Large intestine (tissue), 3 donors: ENCODE measurements around the gene PLEKHA6. TPM values are rescaled to one million over a fixed set of nuclear protein-coding genes. Genes with fewer than 3 reads are reported as not detected.
A peak's percentile ranks its signal among the peaks of the same experiment; 100 is the strongest.

Experiments
- DNase-seq, 2 donors: peaks; one replicate each; pipeline versions ENCODE4 v3.0.0 to v3.0.0-alpha.2; 2013
- H3K27ac ChIP-seq: one replicate; pipeline ENCODE4 v1.5.1; 2013; ENCODE audit warnings: low read length
- H3K27me3 ChIP-seq: 2 replicates; pipeline ENCODE4 v1.6.1; 2013; ENCODE audit warnings: low read length; ENCODE audit not compliant: control insufficient read depth, insufficient read depth
- H3K36me3 ChIP-seq: 2 replicates; pipeline ENCODE4 v1.6.1; 2013; ENCODE audit warnings: low read length; ENCODE audit not compliant: control insufficient read depth, insufficient read depth
- H3K4me1 ChIP-seq: one replicate; pipeline ENCODE4 v1.6.1; 2013; ENCODE audit warnings: low read length; ENCODE audit not compliant: control insufficient read depth, insufficient read depth
- H3K4me3 ChIP-seq: one replicate; pipeline ENCODE4 v1.5.1; 2013; ENCODE audit warnings: low read length
- H3K9me3 ChIP-seq: one replicate; pipeline ENCODE4 v1.6.1; 2013; ENCODE audit warnings: mild to moderate bottlenecking, low read depth, low read length, moderate library complexity; ENCODE audit not compliant: control insufficient read depth
- WGBS: methylation state at CpG from one replicate; pipeline ENCODE4 v1.1.5; 2013; ENCODE audit warnings: low lambda C conversion rate; ENCODE audit not compliant: insufficient coverage; 5-methylcytosine and 5-hydroxymethylcytosine counted together
- polyA plus RNA-seq: library from polyadenylated mRNA; unstranded; fragments of 120-200 nt; gene quantifications from one replicate; pipeline ENCODE4 v1.2.1, GENCODE V29; 2013

PLEKHA6 gene
- polyA plus RNA-seq, 1 donor = 59.3 TPM

DNA sequence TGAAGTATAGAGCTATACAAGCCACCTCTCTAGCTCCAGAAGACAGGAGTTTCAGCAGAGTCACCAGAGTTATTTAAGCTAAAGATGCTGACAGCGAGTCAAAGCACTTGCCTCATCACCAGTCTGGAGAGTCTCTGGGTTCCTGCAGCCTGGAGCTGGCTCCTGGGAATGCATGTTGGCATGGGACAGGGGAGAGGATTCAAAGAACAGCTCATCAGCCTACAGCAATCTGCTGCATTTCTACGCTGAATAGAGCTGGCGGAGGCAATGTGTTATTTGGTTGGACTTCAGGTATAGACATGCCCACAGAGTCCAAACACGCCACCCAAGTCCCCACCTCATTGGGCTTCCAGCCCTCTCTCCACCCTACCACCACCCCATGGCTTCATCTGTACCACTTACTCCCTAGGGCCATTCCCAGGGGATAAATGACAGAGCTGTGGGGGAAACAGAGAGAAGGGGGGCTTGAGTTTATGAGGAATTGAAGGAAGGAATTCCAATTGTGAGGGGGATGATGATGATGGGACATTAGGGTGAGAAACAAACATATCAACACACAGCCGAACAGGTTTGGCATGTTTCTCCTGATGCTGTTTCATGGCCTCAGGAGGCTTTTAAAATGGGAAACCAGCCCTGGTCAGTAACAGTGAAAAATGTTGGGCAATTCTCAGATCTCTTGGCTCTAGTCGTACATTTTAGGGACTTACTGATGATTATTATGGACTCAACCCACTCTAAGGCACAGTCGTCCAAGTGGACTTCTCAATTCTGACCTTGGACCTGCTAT is 58.4 kb downstream of the PLEKHA6 start:
- H3K27ac ChIP-seq = no peak overlapping the region
- peaks cover 30% of the 10 kb centered on the region for H3K4me1 ChIP-seq
- no peaks in the 10 kb centered on the region for H3K9me3 ChIP-seq
- no peak overlapping the region for H3K4me3 ChIP-seq
- WGBS = no CpG with 5 or more reads among the region's 7 CpGs
- no peaks in the 10 kb centered on the region for H3K27me3 ChIP-seq
- no peak for DNase-seq
- peaks cover 12% of the 10 kb centered on the region for H3K36me3 ChIP-seq

DNA sequence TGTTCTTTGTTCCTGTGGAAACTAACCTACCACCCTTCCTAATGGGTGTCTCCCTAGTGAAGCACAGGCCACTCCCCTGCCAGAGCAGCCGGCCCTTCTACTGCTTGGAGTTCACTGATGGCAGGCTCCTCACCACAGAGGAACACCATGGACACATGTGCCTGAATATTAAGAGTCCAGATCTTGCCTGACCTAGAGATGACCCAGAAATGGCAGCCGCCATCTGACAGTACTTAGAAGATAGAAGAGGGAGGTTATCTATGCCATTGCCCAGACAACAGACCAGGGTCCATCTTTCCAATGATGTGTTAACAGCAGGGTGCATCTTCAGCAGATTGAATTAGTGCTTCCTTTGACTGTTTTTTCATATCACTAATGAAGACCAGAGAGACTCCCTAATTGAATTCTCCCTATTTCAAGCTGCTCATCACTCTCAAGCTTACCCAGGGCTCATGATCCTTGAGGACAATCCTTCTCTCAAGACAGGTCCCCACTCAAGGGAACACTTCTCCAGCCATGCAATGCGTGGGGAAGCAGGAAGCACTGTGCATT is 59.8 kb downstream of the PLEKHA6 start:
- Histone ChIP-seq H3K4me1 (peaks cover 41% of the 10 kb centered on the region), H3K36me3 (peaks cover 12% of the 10 kb centered on the region), H3K9me3 (no peaks in the 10 kb centered on the region), H3K27ac (peak overlapping the region; percentile 66), H3K27me3 (no peaks in the 10 kb centered on the region), H3K4me3 (no peak overlapping the region)
- DNase-seq = no peak
- no CpG with 5 or more reads among the region's 3 CpGs for WGBS

DNA sequence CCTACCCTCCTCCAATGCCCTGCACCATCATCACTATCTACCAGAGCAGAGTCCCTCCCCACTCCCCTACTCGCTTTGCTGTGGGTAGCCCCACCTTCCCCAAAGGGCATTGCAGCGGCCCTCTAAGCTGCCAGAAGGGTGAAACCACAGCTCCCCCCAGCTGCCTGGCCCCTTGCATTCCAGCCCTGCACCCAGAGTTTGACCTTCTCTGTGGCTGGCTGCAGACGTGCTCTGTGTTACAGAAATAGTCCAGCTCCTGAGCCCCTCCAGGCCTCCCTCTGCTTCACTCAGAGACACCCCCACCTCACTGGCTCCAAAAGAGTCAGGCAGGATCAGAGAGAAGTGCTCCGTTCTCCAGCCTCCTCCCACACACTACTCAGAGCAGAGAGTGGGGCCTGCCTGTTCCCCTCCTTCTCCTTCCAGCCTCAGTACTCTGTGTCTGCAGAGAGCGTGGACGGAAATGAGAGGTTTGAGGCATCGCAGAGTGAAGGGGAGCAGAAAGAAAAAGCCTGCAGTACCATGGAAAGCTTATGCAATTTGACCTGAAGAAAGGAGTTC is 63.2 kb downstream of the PLEKHA6 start:
- H3K4me3 ChIP-seq = no peak overlapping the region
- no peaks in the 10 kb centered on the region for H3K9me3 ChIP-seq
- no peak for DNase-seq
- H3K4me1 ChIP-seq = peaks cover 41% of the 10 kb centered on the region
- WGBS = no CpG with 5 or more reads among the region's 7 CpGs
- H3K27me3 ChIP-seq = no peaks in the 10 kb centered on the region
- H3K27ac ChIP-seq = peak overlapping the region; percentile 46
- peaks cover 10% of the 10 kb centered on the region for H3K36me3 ChIP-seq

DNA sequence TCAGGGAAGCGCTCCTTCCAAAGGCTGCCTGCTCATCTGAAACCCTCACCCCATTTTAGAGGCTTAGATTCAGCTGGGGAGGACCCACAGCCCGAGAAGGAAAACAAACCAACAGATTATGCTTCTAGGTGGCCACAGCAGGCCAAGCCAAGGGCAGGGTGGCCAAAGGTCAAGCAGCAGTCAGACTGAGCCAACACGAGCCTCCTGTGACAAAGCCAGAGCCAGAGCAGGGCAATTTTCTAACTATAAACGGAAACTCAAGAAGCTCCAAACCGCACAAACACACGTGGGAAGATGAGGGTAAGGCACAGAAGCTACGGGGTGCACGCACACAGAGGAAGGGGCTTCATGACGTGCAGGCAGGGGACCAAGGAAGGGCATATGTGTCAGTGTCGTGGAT is 64.1 kb downstream of the PLEKHA6 start:
- Histone ChIP-seq H3K27me3 (no peaks in the 10 kb centered on the region), H3K4me1 (peaks cover 41% of the 10 kb centered on the region), H3K27ac (peak overlapping the region; percentile 46), H3K36me3 (peaks cover 4% of the 10 kb centered on the region), H3K9me3 (no peaks in the 10 kb centered on the region), H3K4me3 (no peak overlapping the region)
- DNase-seq = peak in 1 of 2 donors; percentile 61
- whole genome bisulfite sequencing = no CpG with 5 or more reads among the region's 10 CpGs

DNA sequence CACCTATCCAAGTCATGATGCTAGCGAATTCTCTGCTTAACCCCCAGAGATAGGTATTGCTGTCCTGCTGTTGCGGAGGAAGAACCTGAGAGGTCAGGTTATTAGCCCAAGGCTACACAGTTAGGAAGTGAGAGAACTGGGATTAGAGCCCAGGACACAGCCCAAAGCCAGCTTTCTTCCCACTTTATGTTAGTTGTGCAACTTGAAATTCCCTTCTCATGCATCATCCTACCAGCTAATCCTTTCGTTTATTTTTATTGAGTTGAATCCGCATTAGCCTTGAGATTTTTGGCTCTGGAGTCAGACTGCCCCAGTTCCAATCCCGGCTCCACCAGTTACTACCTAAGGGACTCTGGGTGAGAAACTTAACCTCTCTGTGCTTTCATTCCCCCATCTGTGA is 65.4 kb downstream of the PLEKHA6 start:
- no peaks in the 10 kb centered on the region for H3K9me3 ChIP-seq
- WGBS = 80% methylated on average over 1 of the region's 5 CpGs
- no peaks in the 10 kb centered on the region for H3K27me3 ChIP-seq
- H3K27ac ChIP-seq = peak overlapping the region; percentile 2
- H3K4me1 ChIP-seq = peaks cover 32% of the 10 kb centered on the region
- no peak for DNase-seq
- H3K36me3 ChIP-seq = peaks cover 4% of the 10 kb centered on the region
- H3K4me3 ChIP-seq = no peak overlapping the region

DNA sequence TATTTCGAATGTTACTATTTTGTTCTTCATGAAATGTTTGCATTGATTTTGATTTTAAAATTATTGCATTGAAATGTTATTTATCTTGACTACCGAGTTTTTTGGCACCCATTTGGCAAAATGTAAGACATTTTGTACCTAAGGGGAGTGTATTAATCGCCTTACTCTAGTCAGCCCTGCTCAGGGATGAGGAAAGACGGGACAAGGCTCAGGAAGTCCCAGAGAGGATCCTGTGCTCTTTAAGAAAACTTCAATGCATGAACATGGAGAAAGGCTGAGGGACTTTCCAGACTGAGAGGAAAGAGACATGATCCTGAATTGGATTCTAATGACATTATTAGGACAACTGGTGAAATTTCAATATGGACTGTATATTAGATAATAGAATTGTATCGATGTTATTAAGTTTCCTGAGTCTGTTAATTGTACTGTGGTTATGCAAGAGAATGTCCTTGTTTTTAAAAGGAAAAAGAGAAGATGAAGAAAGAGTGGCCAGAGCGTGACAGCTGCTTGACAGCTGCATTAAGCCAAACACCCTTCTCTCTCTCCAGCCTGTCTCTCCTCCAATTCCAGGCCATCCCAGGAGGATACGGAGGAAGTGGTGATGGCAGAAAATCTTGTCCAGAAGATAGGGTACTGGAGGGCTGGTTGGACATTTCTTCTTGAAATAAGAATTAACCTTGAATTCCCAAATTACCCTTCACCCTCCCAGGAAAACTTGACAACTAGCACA is 66.0 kb downstream of the PLEKHA6 start:
- no CpG with 5 or more reads among the region's 7 CpGs for WGBS
- peak overlapping the region; percentile 2 for H3K27ac ChIP-seq

DNA sequence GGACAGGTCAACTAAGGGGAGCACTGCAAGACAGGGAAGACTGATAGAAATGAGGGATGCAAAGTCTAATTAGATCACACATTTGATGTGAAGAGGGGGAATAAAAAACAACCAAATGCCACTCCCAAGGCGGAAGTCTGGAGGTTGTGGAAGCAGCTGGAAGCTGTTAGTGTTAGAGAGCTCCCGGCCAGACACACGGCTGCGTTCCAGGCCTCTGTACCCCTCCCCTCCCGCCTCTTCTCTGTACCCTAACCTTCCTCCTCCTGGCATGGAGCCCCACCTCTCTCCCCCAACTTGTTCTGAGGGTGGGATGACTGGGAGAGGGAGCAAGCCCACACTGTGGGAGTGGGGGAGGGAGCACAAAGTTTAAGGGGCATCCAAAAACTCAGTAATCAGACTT is 67.0 kb downstream of the PLEKHA6 start:
- no CpG with 5 or more reads among the region's 5 CpGs for WGBS
- Histone ChIP-seq H3K9me3 (no peaks in the 10 kb centered on the region), H3K27me3 (no peaks in the 10 kb centered on the region), H3K27ac (no peak overlapping the region), H3K4me1 (peaks cover 38% of the 10 kb centered on the region), H3K36me3 (peaks cover 2% of the 10 kb centered on the region), H3K4me3 (no peak overlapping the region)
- DNase-seq = no peak

More for the DNA sequence above, 66.0 kb downstream of the PLEKHA6 start:
- Histone ChIP-seq H3K4me3 (no peak overlapping the region), H3K36me3 (peaks cover 4% of the 10 kb centered on the region), H3K27me3 (no peaks in the 10 kb centered on the region), H3K9me3 (no peaks in the 10 kb centered on the region), H3K4me1 (peaks cover 32% of the 10 kb centered on the region)
- no peak for DNase-seq

DNA sequence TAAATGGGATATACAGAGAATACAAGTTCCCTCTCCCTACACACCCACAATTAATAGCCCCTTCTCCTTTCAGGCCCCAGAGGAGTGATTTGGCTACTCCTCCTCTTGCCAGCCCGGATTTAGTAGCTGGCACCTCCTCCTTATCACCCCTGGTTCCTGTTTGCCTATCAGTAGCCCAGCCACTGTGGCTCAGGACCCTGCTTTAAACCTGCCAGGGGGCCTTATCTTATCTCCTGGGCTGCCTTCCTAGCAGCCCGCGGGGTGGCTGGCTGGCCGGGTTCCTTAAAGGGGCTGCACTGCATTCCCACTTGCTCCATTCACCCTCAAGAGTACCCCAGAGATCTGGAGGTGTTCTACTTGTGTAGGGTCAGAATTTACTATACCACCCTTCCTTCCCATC is 70.4 kb downstream of the PLEKHA6 start:
- Histone ChIP-seq H3K4me1 (peaks cover 44% of the 10 kb centered on the region), H3K4me3 (peak overlapping the region; percentile 1), H3K27me3 (no peaks in the 10 kb centered on the region), H3K27ac (peak overlapping the region; percentile 4), H3K36me3 (peaks cover 4% of the 10 kb centered on the region), H3K9me3 (no peaks in the 10 kb centered on the region)
- DNase-seq = no peak
- no CpG with 5 or more reads among the region's 4 CpGs for WGBS

DNA sequence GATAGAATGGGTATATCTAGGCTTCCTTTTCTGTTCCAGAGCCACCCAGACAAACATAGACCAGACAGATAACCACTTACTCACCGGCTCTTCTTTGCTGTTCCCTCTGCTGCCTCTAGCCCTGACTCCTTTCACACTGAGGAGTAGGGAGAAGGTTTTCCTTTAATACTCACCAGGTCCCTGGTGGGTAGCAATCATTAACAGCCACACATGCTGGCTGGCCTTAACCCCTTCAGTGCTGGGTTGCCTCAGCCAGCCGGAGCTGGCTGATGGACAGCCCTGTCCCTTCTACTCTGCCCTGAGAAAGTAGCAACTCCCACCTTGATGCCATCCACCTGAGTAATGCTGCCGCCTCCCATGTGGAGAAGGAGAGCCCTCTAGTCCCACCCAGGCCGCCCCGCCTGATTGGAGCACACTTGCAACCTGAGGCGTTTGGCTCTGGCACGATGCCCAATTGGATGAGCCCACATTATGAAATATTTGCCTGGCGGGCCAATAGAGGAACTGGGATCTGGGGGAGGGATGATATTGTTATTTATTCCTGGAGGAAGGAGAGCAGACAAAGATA is 71.6 kb downstream of the PLEKHA6 start:
- no peaks in the 10 kb centered on the region for H3K9me3 ChIP-seq
- H3K4me3 ChIP-seq = peak overlapping the region; percentile 32
- H3K4me1 ChIP-seq = peaks cover 48% of the 10 kb centered on the region
- peaks cover 4% of the 10 kb centered on the region for H3K36me3 ChIP-seq
- H3K27ac ChIP-seq = peak overlapping the region; percentile 65
- no CpG with 5 or more reads among the region's 8 CpGs for WGBS
- peak; percentile 75 to 84 for DNase-seq
- no peaks in the 10 kb centered on the region for H3K27me3 ChIP-seq

DNA sequence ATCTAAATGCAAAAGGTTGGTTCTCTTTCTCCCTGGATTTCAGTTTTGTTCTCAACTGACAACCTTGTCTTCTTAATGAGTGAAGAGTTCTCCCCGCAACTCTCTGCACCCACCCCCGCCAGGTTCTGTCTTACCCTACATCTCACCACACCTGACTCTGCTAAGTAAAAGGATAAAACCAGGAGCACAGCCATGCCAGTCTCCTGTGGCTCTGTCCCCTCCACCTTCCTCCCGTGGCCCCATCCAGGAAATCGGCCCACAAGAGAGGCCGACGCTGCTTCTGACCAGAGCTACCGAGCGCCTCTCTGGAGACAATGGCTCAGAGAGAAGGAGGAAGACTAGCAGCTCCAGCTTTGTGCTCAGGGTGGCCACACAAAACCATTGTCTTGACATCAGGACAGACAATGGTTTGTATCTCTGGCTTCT is 72.2 kb downstream of the PLEKHA6 start:
- Histone ChIP-seq H3K4me3 (peak overlapping the region; percentile 32), H3K4me1 (peaks cover 52% of the 10 kb centered on the region)
- WGBS = 60% methylated on average over 1 of the region's 8 CpGs

More for the DNA sequence above, 72.2 kb downstream of the PLEKHA6 start:
- no peak for DNase-seq
- Histone ChIP-seq H3K27me3 (no peaks in the 10 kb centered on the region), H3K36me3 (peaks cover 4% of the 10 kb centered on the region), H3K27ac (peak overlapping the region; percentile 65), H3K9me3 (no peaks in the 10 kb centered on the region)
